Activated T-cell treated with anti-CD3 and anti-CD28 coated beads, Interleukin-2, amount 50 U/mL, for 1 hour (primary cell): ENCODE data around the gene YIPF7.

Experiments used
- DNase-seq: peaks from one replicate; pipeline ENCODE4 v3.0.0-alpha.2; 2020

YIPF7 gene

GRCh38 chr4:44651425-44651824 lies at the start of gene YIPF7:
Gene YIPF7 (minus strand): TSS chr4:44651625. CDS start chr4:44650100, 1,525 bp downstream.
- DNase-seq = no peak

DNA sequence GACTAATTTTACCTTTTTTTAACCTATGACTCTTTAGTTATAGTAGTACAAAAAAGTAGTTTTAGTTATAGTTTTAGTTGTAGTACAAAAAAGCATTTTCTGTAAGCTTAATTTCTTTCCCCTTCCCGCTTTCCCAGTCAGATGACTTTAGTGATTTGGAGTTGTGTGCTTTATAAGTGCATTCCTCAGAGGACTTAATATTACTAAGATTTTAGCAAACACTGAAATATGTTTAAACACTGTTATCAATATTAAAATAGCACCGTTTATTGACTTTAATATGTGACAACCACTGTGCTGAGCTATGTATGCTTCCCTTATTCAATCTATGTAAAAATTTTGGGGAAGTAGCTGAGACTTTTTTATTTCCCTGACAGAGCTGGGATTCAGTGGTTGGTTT lies 49.6 kb upstream of the YIPF7 start:
- DNase-seq = no peak

- no peak for DNase-seq
These were observed 49.0 kb upstream of the YIPF7 start for GRCh38 chr4:44700427-44700826.

GRCh38 chr4:44684648-44685047 lies 33.2 kb upstream of the YIPF7 start:
- no peak for DNase-seq

GRCh38 chr4:44679060-44679459 lies 27.6 kb upstream of the YIPF7 start:
- DNase-seq = no peak

DNA sequence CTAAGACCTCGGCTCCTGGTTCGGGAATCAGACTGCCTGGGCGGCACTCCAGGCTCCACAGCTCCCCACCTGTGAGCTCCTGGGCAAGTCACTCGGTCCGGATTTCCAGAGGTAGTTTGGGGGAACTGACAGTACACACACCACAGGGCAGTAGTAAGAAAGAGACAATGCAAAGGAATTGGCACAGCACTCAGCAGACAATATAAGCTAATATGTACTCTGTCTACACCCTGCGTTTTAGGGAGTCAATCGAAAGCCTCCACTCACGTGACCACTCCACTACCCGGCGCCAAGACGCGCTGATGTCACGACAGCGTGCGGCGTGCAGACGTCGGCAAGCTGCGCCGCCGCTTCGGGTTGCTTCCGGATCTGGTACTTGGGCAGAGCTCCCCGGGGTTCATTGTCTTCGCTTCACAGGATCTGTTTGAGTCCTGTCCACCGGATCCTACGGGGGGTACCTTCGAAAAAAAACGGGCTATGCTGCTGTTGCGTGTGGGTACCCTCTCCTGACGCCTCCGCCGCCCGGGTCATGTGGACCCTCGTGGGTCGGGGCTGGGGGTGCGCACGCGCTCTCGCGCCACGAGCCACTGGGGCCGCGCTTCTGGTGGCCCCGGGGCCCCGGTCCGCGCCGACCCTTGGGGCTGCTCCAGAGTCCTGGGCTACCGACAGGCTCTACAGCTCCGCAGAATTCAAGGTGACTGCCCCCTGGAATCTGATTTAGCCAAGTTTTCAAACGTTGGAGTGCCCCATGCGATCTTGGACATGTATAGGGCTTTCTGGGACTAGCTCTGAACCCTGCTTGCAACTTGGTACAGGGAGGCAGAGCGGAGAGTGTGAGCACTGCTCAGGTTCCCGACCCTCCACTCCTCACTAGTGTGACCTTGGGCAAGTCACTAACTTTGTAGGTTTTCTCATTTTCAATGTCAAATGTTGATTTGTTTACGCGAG lies 26.9 kb upstream of the YIPF7 start, which contains the start of gene GUF1:
Gene GUF1 (plus strand): TSS at position 327 of the 948 bp plus-strand sequence. CDS start 203 bp downstream, at position 530.
- peak; percentile 87 for DNase-seq

DNA sequence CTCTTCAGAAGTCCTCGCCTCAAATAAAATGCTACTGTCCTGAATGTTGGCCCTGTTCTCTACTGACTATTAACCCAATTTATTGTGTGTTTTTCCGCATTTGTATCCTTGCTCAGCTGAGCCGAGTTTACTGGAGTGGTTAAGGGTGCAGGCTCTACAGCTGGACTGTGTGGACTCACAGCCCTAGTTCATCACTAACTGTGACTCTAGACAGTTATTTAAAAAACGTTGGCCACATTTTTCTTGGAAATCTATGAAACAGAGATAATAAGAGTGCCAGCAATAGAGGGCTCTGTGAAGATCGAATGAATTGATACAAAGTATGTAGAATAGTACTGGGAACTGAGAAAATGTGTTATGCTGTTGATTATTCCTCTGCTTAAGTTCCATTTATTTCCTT lies 23.9 kb upstream of the YIPF7 start:
- no peak for DNase-seq

DNA sequence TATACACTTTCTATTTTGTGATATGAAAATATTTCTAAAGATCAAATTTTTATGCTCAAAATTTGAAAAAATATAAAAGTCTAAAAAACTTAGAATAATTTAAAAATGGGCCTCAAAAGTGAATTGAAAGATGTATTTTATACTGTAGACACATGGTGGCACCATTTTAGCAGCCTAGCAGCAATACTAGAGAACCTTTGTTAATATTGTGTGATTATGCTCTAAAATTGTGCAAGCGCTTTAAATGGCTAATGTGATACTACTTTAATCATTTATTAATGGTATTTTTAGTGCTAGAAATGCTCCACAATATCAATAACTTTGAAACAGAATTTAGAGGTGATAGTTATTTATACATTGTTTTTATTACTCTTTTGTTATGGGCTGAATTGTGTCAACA lies 23.0 kb upstream of the YIPF7 start:
- DNase-seq = no peak

GRCh38 chr4:44671636-44672035 lies 20.2 kb upstream of the YIPF7 start:
- DNase-seq = no peak

- no peak for DNase-seq
These were observed 19.2 kb upstream of the YIPF7 start for GRCh38 chr4:44670506-44671199.

DNA sequence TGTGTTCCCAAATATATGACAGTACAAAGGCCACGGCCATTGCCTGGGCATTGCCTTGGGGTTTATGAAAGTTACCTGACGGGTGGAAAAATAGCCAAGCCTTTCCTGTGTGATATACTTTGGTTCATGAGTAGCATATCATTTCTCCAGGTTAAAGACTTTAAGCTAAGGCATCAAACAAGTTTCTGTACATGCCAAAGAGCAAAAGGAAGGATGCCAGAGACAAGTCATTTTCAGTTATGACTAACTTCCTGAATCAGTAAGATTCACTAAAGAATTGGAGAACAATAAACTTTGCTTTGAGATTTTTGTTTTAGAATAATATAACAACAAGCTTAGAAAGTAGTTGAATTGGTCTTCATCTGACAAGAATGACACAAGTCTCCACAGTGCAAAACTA lies 17.1 kb upstream of the YIPF7 start:
- DNase-seq = no peak

DNA sequence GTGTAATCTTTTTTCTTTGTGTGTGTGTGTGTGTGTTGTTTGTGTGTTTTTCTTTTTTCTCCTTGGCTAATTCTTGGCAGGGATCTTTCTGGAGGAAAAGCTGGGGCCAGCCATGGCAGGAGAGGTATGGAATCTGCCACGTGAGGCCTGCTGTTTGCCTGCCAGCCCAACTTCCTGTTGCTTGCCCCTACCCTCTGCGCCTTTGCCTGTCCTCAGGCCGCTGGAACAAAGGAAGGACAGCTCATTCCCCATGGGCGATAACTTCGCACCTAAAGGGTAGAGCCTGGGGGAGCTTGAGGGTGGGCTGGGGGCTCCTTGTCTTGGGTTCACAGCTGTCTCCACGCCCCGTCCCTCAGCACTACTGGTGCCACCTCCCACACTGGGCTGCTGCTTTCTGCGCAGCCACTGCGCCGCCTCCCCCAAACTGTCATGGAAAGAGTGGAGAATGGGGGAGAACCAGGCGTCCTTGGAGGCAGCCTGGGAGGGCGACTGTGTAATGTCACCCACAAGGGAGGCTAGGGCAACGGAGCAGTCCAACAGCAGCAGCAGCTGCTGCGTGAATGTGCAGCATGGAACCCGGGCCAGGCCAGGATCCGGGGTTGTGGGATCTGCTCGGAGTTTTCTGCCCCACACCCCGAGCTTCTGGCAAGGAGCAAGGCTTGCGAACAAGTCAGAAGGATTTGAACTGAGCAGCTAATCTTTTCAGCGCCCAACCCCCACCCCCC lies 12.3 kb upstream of the YIPF7 start:
- no peak for DNase-seq

GRCh38 chr4:44662623-44663005 lies 11.2 kb upstream of the YIPF7 start:
- no peak for DNase-seq

GRCh38 chr4:44661940-44662622 lies 10.7 kb upstream of the YIPF7 start:
- no peak for DNase-seq

DNA sequence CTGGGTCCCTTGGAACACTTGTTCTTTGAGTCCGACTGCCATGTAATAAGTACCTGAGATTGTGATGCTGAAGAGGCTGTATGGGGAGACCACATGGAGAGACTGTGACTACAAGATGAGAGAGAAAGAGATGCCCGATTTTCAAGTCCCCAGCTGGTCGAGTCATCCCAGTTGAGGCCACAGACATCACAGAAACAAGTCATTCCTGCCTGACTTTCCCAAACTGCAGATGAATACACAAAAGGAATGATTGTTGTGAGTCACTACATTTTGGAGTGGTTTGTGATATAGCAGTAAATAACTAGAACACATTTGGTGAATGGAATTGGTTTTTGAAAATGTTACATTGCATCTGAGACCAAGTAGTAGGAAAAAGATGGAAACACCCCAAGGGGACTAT lies 9.0 kb upstream of the YIPF7 start:
- no peak for DNase-seq

DNA sequence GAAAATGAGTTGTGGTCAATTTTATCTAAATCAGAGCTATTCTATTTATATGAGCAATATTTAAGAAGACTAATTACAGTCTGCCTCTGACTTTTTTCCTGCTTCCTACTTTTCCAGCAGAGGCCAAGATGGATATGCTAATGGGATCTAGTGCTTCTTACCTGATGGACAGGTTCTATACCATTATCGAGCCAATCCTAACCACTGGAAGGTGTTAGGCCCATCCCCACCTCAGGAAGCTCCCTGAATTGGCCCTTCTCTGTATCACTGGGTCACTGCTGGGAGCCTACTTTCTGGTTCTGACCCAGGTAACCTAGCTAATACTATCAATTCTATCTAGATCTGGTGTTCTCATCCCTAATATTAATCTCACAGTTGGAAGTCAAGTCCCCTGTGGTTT lies 577 bp upstream of the YIPF7 start:
- DNase-seq = no peak

- DNase-seq = no peak
These were observed 5.3 kb downstream of the YIPF7 start for GRCh38 chr4:44646151-44646550.

- no peak for DNase-seq
These were observed 13.3 kb downstream of the YIPF7 start for GRCh38 chr4:44638091-44638490.

DNA sequence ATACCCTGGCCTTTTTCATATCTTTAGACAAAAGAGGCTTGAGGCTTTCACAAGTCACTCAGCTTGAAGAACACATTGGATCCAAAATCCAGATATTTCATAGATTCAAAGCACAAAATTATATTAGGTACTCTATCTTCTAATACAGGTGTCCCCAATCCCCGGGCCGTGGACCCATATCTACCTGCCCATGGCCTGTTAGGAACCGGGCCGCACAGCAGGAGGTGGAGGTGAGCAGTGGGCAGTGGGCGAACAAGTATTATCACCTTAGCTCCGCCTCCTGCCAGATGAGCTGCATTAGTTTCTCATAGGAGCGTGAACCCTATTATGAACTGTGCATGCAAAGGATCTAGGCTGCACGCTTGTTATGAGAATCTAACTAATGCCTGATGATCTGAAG lies 18.7 kb downstream of the YIPF7 start:
- DNase-seq = no peak

DNA sequence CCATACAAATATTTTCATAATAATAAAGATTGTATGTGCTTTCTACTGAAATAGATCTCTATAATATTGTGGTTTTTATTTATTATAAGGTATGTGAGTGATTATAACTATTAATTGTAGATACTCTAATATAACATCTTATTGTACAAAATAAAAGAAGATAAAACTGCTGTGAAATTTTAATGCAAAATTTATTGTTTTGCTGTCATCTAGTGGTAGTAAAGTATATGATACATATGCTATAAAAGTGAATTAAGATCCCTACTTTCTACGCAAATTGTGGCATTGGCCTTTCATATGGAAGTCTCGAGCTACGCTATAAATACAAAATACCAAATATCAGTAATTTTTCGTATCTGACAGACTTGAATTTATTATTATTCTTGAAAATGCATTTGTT lies 19.3 kb downstream of the YIPF7 start:
- no peak for DNase-seq

DNA sequence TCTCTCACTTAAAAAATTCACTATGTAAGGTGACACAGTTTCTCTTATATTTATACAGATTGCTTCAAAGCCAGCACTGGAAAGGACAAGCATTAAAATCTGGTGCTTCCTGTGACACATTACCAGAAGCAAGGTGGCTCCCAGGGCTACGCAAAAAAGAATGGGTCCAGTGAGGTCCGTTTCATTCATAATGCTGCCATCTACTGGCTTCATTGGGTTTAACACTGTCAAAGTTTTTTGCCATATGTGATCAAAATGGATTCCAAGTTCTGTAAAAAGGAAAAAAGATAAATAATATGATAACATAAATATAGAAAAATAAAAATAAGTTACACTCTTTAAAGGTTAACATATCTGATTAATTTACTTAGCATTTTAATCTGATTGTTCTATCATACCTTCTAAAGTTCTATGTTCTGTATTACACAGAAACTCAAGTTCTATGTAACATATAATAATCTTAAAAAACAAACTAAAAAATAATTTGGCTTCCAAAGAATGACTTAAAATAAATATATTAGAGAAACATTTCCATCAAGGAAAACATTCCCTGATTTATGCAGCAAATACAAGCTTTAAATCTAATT lies 22.1 kb downstream of the YIPF7 start:
- no peak for DNase-seq

DNA sequence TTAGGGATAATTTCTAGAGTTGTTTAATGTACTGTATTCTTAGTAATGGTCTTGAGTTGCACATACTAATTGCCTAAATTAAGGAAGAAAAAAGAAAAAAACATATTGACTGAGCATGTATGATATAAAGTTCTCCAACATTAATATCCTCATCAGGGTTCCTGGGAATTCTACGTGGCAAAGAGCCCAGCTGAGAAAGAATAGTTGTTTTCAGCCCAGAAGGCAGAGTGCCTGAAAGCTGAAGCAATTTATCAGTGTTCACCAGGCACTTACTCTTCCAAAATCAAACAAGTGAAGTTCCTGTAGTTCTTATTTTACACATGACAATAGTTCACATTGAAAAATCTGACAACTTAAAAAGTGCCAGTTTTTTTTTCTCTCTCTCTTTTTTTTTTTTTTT lies 27.7 kb downstream of the YIPF7 start:
- no peak for DNase-seq
